Neural progenitor cell (in vitro differentiated cells): ENCODE results near the gene GZMH. TPM values are rescaled to one million over a fixed set of nuclear protein-coding genes. Genes with fewer than 3 reads are reported as not detected.
"Not testable (repeated sequence)": the region's sequence is repeated elsewhere in the genome, so short reads cannot be mapped to it uniquely, and the experiment has no call there.

Source experiments
- DNase-seq: peaks from one replicate; pipeline ENCODE4 v3.0.0-alpha.2; 2016; ENCODE audit warnings: low spot score
- H2AFZ ChIP-seq: fragments of 200-600 bp; sonication (generic); replicated peaks from 2 replicates; pipeline ENCODE4 v1.6.1; 2016; ENCODE audit warnings: antibody characterized with exemption
- H3F3A ChIP-seq: fragments of 200-600 bp; sonication (generic); 2 replicates; pipeline ENCODE4 v1.6.1; 2016; ENCODE audit warnings: antibody characterized with exemption, low read depth
- H3K27ac ChIP-seq: fragments of 200-600 bp; sonication (generic); 2 replicates; pipeline ENCODE4 v1.5.1; 2016; ENCODE audit warnings: mild to moderate bottlenecking
- H3K27me3 ChIP-seq: fragments of 200-600 bp; sonication (generic); 2 replicates; pipeline ENCODE4 v1.6.1; 2016; ENCODE audit warnings: mild to moderate bottlenecking, moderate library complexity
- H3K36me3 ChIP-seq: fragments of 200-600 bp; sonication (generic); 2 replicates; pipeline ENCODE4 v1.5.1; 2016
- H3K4me1 ChIP-seq: fragments of 200-600 bp; sonication (generic); 2 replicates; pipeline ENCODE4 v1.6.1; 2016; ENCODE audit warnings: mixed run types
- H3K4me2 ChIP-seq: fragments of 200-600 bp; sonication (generic); 2 replicates; pipeline ENCODE4 v1.6.1; 2016
- H3K4me3 ChIP-seq: fragments of 200-600 bp; sonication (generic); 2 replicates; pipeline ENCODE4 v1.5.1; 2016
- H3K79me2 ChIP-seq: fragments of 200-600 bp; sonication (generic); 2 replicates; pipeline ENCODE4 v1.6.1; 2016; ENCODE audit warnings: low read depth
- H3K9ac ChIP-seq: fragments of 200-600 bp; sonication (generic); 2 replicates; pipeline ENCODE4 v1.6.1; 2016
- H3K9me3 ChIP-seq: fragments of 200-600 bp; sonication (generic); 2 replicates; pipeline ENCODE4 v1.5.1; 2016; ENCODE audit warnings: low read depth
- H4K20me1 ChIP-seq: fragments of 200-600 bp; sonication (generic); 2 replicates; pipeline ENCODE4 v1.6.1; 2016; ENCODE audit warnings: low read depth
- H3K27ac Mint-ChIP-seq: 3 replicates; pipeline ENCODE4 v1.8.0; 2021; ENCODE audit warnings: mixed read lengths
- H3K27me3 Mint-ChIP-seq: 2 replicates; pipeline ENCODE4 v1.8.0; 2022; ENCODE audit warnings: low read depth, mild to moderate bottlenecking, inconsistent platforms, moderate library complexity, mixed read lengths; ENCODE audit not compliant: insufficient read depth
- H3K36me3 Mint-ChIP-seq: 3 replicates; pipeline ENCODE4 v1.8.0; 2021; ENCODE audit warnings: mixed read lengths
- H3K4me1 Mint-ChIP-seq: 3 replicates; pipeline ENCODE4 v1.8.0; 2021; ENCODE audit warnings: mixed read lengths
- H3K4me3 Mint-ChIP-seq: 3 replicates; pipeline ENCODE4 v1.8.0; 2021; ENCODE audit warnings: mild to moderate bottlenecking, moderate library complexity, mixed read lengths
- H3K9me3 Mint-ChIP-seq: 3 replicates; pipeline ENCODE4 v1.8.0; 2020; ENCODE audit warnings: mixed read lengths
- EZH2 ChIP-seq: fragments of 200-600 bp; sonication (generic); IDR thresholded peaks from 2 replicates; pipeline ENCODE4 v1.6.1; 2017; ENCODE audit warnings: antibody characterized with exemption, mild to moderate bottlenecking, moderate library complexity
- EZH2phosphoT487 ChIP-seq: fragments of 200-600 bp; sonication (generic); IDR thresholded peaks from 2 replicates; pipeline ENCODE4 v1.6.1; 2017; ENCODE audit warnings: antibody characterized with exemption
- total RNA-seq: library from RNA; depleted of rRNA; stranded (reverse); fragments of >200 nt; gene quantifications from 2 replicates; pipeline ENCODE4 v1.2.3, GENCODE V29; 2015; ENCODE audit warnings: low replicate concordance
- TF ChIP-seq, protein P1 (sequence below): fragments of 200-600 bp; sonication (generic); IDR thresholded peaks from 2 replicates; pipeline ENCODE4 v1.5.1; 2017; ENCODE audit warnings: antibody characterized with exemption, mild to moderate bottlenecking

Gene GZMH
- total RNA-seq, 1 donor from 2014 or later = not detected

- DNase-seq = no peak
- Mint-ChIP-seq H3K4me1 (no peaks in the 10 kb centered on the region), H3K9me3 (peaks cover 19% of the 10 kb centered on the region), H3K4me3 (no peak overlapping the region), H3K36me3 (no peaks in the 10 kb centered on the region), H3K27me3 (peaks cover 3% of the 10 kb centered on the region), H3K27ac (no peak overlapping the region)
- H3K9me3 ChIP-seq = peaks cover 22% of the 10 kb centered on the region
- H3K9ac ChIP-seq = no peak overlapping the region
- no peaks in the 10 kb centered on the region for H3K27me3 ChIP-seq
- H2AFZ ChIP-seq = no peak overlapping the region
- no peak overlapping the region for H3K4me3 ChIP-seq
- H3F3A ChIP-seq = no peaks in the 10 kb centered on the region
- no peak overlapping the region for H3K27ac ChIP-seq
- H3K79me2 ChIP-seq = no peaks in the 10 kb centered on the region
- TF ChIP-seq EZH2phosphoT487 = no peak
- TF ChIP-seq, protein P1, sequence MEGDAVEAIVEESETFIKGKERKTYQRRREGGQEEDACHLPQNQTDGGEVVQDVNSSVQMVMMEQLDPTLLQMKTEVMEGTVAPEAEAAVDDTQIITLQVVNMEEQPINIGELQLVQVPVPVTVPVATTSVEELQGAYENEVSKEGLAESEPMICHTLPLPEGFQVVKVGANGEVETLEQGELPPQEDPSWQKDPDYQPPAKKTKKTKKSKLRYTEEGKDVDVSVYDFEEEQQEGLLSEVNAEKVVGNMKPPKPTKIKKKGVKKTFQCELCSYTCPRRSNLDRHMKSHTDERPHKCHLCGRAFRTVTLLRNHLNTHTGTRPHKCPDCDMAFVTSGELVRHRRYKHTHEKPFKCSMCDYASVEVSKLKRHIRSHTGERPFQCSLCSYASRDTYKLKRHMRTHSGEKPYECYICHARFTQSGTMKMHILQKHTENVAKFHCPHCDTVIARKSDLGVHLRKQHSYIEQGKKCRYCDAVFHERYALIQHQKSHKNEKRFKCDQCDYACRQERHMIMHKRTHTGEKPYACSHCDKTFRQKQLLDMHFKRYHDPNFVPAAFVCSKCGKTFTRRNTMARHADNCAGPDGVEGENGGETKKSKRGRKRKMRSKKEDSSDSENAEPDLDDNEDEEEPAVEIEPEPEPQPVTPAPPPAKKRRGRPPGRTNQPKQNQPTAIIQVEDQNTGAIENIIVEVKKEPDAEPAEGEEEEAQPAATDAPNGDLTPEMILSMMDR = no peak
- no peak for TF ChIP-seq EZH2
- no peaks in the 10 kb centered on the region for H3K36me3 ChIP-seq
- no peak overlapping the region for H3K4me2 ChIP-seq
- H3K4me1 ChIP-seq = no peaks in the 10 kb centered on the region
- H4K20me1 ChIP-seq = no peaks in the 10 kb centered on the region
These were observed 12.1 kb downstream of the GZMH start for GRCh38 chr14:24597403-24597802.

- Histone ChIP-seq H3K36me3 (no peaks in the 10 kb centered on the region), H3K4me1 (no peaks in the 10 kb centered on the region), H3K27ac (no peak overlapping the region), H3F3A (no peaks in the 10 kb centered on the region), H3K27me3 (no peaks in the 10 kb centered on the region), H3K9me3 (peaks cover 30% of the 10 kb centered on the region), H3K79me2 (no peaks in the 10 kb centered on the region), H3K4me2 (no peak overlapping the region), H4K20me1 (no peaks in the 10 kb centered on the region), H3K4me3 (no peak overlapping the region), H2AFZ (no peak overlapping the region), H3K9ac (no peak overlapping the region)
- Mint-ChIP-seq H3K4me3 (no peak overlapping the region), H3K9me3 (peaks cover 19% of the 10 kb centered on the region), H3K27ac (no peak overlapping the region), H3K4me1 (no peaks in the 10 kb centered on the region), H3K27me3 (peaks cover 3% of the 10 kb centered on the region), H3K36me3 (no peaks in the 10 kb centered on the region)
- TF ChIP-seq EZH2 = no peak
- TF ChIP-seq, protein P1 = no peak
- no peak for TF ChIP-seq EZH2phosphoT487
- no peak for DNase-seq
These were observed 14.2 kb downstream of the GZMH start for GRCh38 chr14:24595073-24595808.

- not testable (repeated sequence) for DNase-seq, H3K27me3 Mint-ChIP-seq, H2AFZ ChIP-seq, H3K27ac ChIP-seq, H3K4me3 ChIP-seq, H3K36me3 ChIP-seq, H3K4me2 ChIP-seq, H3K9ac ChIP-seq, H3K4me1 ChIP-seq, H4K20me1 ChIP-seq, H3F3A ChIP-seq, H3K4me1 Mint-ChIP-seq, H3K79me2 ChIP-seq, H3K27ac Mint-ChIP-seq, H3K36me3 Mint-ChIP-seq, H3K27me3 ChIP-seq, H3K4me3 Mint-ChIP-seq
- H3K9me3 Mint-ChIP-seq = peaks cover 11% of the 10 kb centered on the region
- H3K9me3 ChIP-seq = peaks cover 14% of the 10 kb centered on the region
These were observed 18.5 kb downstream of the GZMH start for GRCh38 chr14:24591004-24591403.

DNA sequence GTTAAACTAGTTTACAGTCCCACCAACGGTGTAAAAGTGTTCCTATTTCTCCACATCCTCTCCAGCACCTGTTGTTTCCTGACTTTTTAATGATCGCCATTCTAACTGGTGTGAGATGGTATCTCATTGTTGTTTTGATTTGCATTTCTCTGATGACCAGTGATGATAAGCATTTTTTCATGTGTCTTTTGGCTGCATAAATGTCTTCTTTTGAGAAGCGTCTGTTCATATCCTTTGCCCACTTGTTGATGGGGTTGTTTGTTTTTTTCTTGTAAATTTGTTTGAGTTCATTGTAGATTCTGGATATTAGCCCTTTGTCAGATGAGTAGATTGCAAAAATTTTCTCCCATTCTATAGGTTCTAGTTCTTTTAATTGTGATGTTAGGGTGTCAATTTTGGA lies 25.1 kb downstream of the GZMH start:
- H3K36me3 ChIP-seq, H3K9ac ChIP-seq, H3K4me3 ChIP-seq, H3K27ac Mint-ChIP-seq, H3K79me2 ChIP-seq, H3K27me3 ChIP-seq, H3K4me1 ChIP-seq, H3K27ac ChIP-seq, H3K27me3 Mint-ChIP-seq, DNase-seq, H4K20me1 ChIP-seq, H3K4me1 Mint-ChIP-seq, H3K9me3 Mint-ChIP-seq, H3K36me3 Mint-ChIP-seq, H3K4me2 ChIP-seq, H2AFZ ChIP-seq, H3F3A ChIP-seq, H3K4me3 Mint-ChIP-seq: not testable (repeated sequence)
- peaks cover 11% of the 10 kb centered on the region for H3K9me3 ChIP-seq
